Measurements from ENCODE around the gene IPO4.
"Not testable (repeated sequence)": the region's sequence is repeated elsewhere in the genome, so short reads cannot be mapped to it uniquely, and the experiment has no call there.

Gene IPO4

GRCh38 chr14:24207104-24207551, 18.5 kb upstream of the IPO4 start:
- in situ Hi-C loops (cut with HindIII; ENCODE audit: low sequenced_read_pairs): no loop called here
- no peak overlapping the region for H3K4me3 ChIP-seq (ENCODE audit: low read depth, low read length)
- DNase-seq (ENCODE audit: low read depth, low spot score): no peak
- TF ChIP-seq CTCF (IDR thresholded peaks at IDR 0.05; ENCODE audit: low read depth, low read length): no peak

GRCh38 chr14:24206260-24207103, 17.9 kb upstream of the IPO4 start:
- TF ChIP-seq CTCF (IDR thresholded peaks at IDR 0.05; ENCODE audit: low read depth, low read length): no peak
- in situ Hi-C loops (cut with HindIII; ENCODE audit: low sequenced_read_pairs): no loop called here
- no peak overlapping the region for H3K4me3 ChIP-seq (ENCODE audit: low read depth, low read length)
- DNase-seq (ENCODE audit: low read depth, low spot score): no peak

- DNase-seq (ENCODE audit: low read depth, low spot score): no peak
- no peak for TF ChIP-seq CTCF (IDR thresholded peaks at IDR 0.05; ENCODE audit: low read depth, low read length)
- in situ Hi-C loops (cut with HindIII; ENCODE audit: low sequenced_read_pairs): no loop called here
- no peak overlapping the region for H3K4me3 ChIP-seq (ENCODE audit: low read depth, low read length)
Observed at GRCh38 chr14:24204163-24205146, 15.8 kb upstream of the IPO4 start.

GRCh38 chr14:24203249-24203886, 14.8 kb upstream of the IPO4 start:
- H3K4me3 ChIP-seq (ENCODE audit: low read depth, low read length); DNase-seq (ENCODE audit: low read depth, low spot score); in situ Hi-C loops (cut with HindIII; ENCODE audit: low sequenced_read_pairs): not testable (repeated sequence)

GRCh38 chr14:24202538-24202937, 13.9 kb upstream of the IPO4 start:
- DNase-seq (ENCODE audit: low read depth, low spot score); H3K4me3 ChIP-seq (ENCODE audit: low read depth, low read length); in situ Hi-C loops (cut with HindIII; ENCODE audit: low sequenced_read_pairs): not testable (repeated sequence)

- TF ChIP-seq CTCF (IDR thresholded peaks at IDR 0.05; ENCODE audit: low read depth, low read length): no peak
- no peak overlapping the region for H3K4me3 ChIP-seq (ENCODE audit: low read depth, low read length)
- no peak for DNase-seq (ENCODE audit: low read depth, low spot score)
- in situ Hi-C loops (cut with HindIII; ENCODE audit: low sequenced_read_pairs): no loop called here
Observed at GRCh38 chr14:24198814-24199524, 10.4 kb upstream of the IPO4 start.

- TF ChIP-seq CTCF (IDR thresholded peaks at IDR 0.05; ENCODE audit: low read depth, low read length): no peak
- DNase-seq (ENCODE audit: low read depth, low spot score): no peak
- in situ Hi-C loops (cut with HindIII; ENCODE audit: low sequenced_read_pairs): no loop called here
- H3K4me3 ChIP-seq (ENCODE audit: low read depth, low read length): no peak overlapping the region
Observed at GRCh38 chr14:24197056-24197450, 8.4 kb upstream of the IPO4 start.
